ENCODE data around the gene NPB. TPM values are rescaled to one million over a fixed set of nuclear protein-coding genes. Genes with fewer than 3 reads are reported as not detected.

NPB gene
- total and polyA plus RNA-seq, 12 donors, result 0.07 to 2.5 (median 0.35) TPM; not detected in 4

GRCh38 chr17:81934850-81935708 lies 33.0 kb downstream of the NPB start:
- Histone ChIP-seq H3K4me3 (no peak overlapping the region), H3K36me3 (replicated peaks in 1 of 2) (no peaks in the 10 kb centered on the region), H3K27ac (no peak overlapping the region), H3K27me3 (no peaks in the 10 kb centered on the region), H3K9me3 (replicated peaks in 1 of 3) (no peaks in the 10 kb centered on the region), H3K4me1 (replicated peaks in 1 of 2) (peaks cover 0 to 6% of the 10 kb centered on the region in 2 donors)
- DNase-seq, result no peak
- intact Hi-C loops (cut with DNase I), result no loop called here
- TF ChIP-seq POLR2A (IDR thresholded peaks at IDR 0.05), result no peak
- WGBS, 4 donors, result 87 to 92% (median 90%) methylated on average over 16 to 38 of the region's 38 CpGs

DNA sequence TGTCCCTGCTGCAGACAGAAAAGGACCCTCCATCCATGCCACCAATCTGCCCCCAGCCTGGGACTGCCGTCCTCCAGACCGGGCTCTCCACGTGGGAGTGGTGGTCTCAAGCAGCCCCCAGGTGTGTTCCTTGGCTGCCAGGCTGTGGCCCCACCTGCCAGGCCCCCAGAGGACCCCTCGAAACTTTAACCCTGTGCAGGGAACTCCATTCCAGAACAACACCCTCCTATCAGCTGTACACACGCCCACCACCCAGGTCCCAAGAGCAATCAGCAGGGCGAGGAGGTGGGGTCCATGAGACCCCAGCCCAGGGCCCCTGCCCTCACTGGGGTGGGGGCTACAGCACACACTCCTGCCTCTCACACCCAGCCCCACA lies 33.7 kb downstream of the NPB start:
- WGBS, 4 donors, result 81 to 85% (median 84%) methylated on average over 3 to 6 of the region's 6 CpGs
- intact Hi-C loops (cut with DNase I), result no loop called here
- Histone ChIP-seq H3K36me3 (replicated peaks in 1 of 2) (no peaks in the 10 kb centered on the region), H3K9me3 (replicated peaks in 1 of 3) (no peaks in the 10 kb centered on the region), H3K27ac (no peak overlapping the region), H3K4me1 (replicated peaks in 1 of 2) (peaks cover 0 to 6% of the 10 kb centered on the region in 2 donors), H3K27me3 (no peaks in the 10 kb centered on the region), H3K4me3 (no peak overlapping the region)
- no peak for TF ChIP-seq POLR2A (IDR thresholded peaks at IDR 0.05)
- no peak for TF ChIP-seq CTCF (IDR thresholded peaks at IDR 0.05)
- DNase-seq, result no peak

- Histone ChIP-seq H3K9me3 (replicated peaks in 1 of 3) (no peaks in the 10 kb centered on the region), H3K4me1 (replicated peaks in 1 of 2) (peaks cover 0 to 6% of the 10 kb centered on the region in 2 donors), H3K36me3 (replicated peaks in 1 of 2) (no peaks in the 10 kb centered on the region), H3K4me3 (no peak overlapping the region), H3K27ac (no peak overlapping the region), H3K27me3 (no peaks in the 10 kb centered on the region)
- TF ChIP-seq POLR2A (IDR thresholded peaks at IDR 0.05) (no peak), CTCF (IDR thresholded peaks at IDR 0.05) (no peak)
- WGBS, 4 donors, result 58 to 83% (median 66%) methylated on average over 5 to 15 of the region's 15 CpGs
- intact Hi-C loops (cut with DNase I), result no loop called here
- no peak for DNase-seq
Observed at GRCh38 chr17:81939218-81939617, 37.2 kb downstream of the NPB start.

GRCh38 chr17:81939881-81940385 lies 37.9 kb downstream of the NPB start:
- H3K36me3 ChIP-seq (replicated peaks in 1 of 2), result no peaks in the 10 kb centered on the region
- no peaks in the 10 kb centered on the region for H3K27me3 ChIP-seq
- no peak overlapping the region for H3K4me3 ChIP-seq
- TF ChIP-seq POLR2A (IDR thresholded peaks at IDR 0.05) (no peak), CTCF (IDR thresholded peaks at IDR 0.05) (no peak)
- 61 to 83% (median 76%) methylated on average over 6 to 21 of the region's 21 CpGs for WGBS, 4 donors
- intact Hi-C loops (cut with DNase I), result no loop called here
- no peak for DNase-seq
- no peaks in the 10 kb centered on the region for H3K9me3 ChIP-seq (replicated peaks in 1 of 3)
- peaks cover 0 to 6% of the 10 kb centered on the region in 2 donors for H3K4me1 ChIP-seq (replicated peaks in 1 of 2)
- no peak overlapping the region for H3K27ac ChIP-seq

All from adrenal gland (tissue), 12 donors.